GM12874 (cell line): ENCODE measurements around the gene JUP.

Experiments used
- CTCF ChIP-seq: IDR thresholded peaks from 2 replicates; pipeline ENCODE4 v1.5.1; 2011; ENCODE audit warnings: low read depth, mild to moderate bottlenecking, control low read depth, low read length, moderate library complexity; ENCODE audit not compliant: insufficient read depth

The JUP gene

GRCh38 chr17:41786227-41787020 lies at the start of gene JUP:
JUP (minus strand) TSS chr17:41786711; CDS start chr17:41771854, 14,857 bp downstream.
- peak; percentile 64 for TF ChIP-seq CTCF

DNA sequence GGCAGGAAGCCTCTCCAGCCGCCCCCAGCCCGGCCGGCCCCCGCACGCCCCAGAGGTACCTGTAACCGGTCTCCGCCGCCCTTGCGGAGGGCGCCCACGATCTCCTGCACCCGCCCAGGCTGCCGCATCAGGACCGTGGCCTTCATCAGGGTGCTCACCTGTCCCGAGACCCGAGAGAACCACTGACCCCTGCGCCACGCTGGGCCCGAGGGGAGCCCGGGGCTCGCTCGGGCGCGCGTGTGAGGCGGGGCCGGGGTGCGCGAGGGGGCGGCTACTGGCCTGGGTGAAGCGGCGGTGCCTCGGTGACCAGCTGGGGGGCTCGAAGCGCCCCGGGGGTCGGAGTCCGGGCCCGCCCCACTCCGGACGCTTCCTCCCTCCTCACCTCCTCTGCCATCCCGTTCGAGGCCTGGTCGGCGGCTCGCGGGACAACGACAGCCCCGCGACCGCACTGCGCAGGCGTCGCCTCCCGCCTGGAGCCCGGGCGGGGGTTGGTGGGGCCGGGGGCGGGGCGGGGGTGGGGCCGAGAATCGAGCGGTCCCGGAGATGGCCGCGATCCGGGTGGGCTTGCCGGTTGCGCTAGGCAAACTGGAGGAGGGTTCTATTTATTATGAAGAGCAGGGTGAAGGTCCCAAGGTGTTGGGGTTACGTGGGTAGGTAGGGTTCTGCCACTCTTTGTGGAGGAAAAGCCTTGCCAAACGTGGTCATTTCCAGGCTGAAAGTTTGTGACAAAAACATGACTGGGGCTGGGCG lies 49.5 kb upstream of the JUP start, which contains the start of gene NT5C3B:
TSS of gene NT5C3B (minus strand) at position 433 of the 750 bp plus-strand sequence. CDS start at position 394, 39 bp downstream.
- TF ChIP-seq CTCF: no peak

GRCh38 chr17:41835214-41835799 lies 48.8 kb upstream of the JUP start:
- TF ChIP-seq CTCF: no peak

- no peak for TF ChIP-seq CTCF
Observed at GRCh38 chr17:41825175-41825845, 38.8 kb upstream of the JUP start.

DNA sequence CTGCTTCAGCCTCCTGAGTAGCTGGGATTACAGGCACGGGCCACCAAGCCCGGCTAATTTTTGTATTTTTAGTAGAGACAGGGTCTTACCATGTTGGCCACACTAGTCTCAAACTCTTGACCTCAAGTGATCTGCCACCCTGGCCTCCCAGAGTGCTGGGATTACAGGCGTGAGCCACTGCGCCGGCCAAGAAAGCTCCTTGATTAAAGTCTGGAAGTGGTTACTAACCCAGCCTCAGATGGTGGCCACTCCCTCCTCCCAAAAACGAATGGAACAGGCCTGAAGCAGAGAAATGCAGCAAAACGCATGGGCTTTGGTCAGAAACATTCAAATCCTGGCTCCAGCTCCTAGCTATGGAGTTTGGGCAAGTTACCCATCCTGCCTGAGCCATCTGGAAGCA lies 37.6 kb upstream of the JUP start:
- no peak for TF ChIP-seq CTCF

DNA sequence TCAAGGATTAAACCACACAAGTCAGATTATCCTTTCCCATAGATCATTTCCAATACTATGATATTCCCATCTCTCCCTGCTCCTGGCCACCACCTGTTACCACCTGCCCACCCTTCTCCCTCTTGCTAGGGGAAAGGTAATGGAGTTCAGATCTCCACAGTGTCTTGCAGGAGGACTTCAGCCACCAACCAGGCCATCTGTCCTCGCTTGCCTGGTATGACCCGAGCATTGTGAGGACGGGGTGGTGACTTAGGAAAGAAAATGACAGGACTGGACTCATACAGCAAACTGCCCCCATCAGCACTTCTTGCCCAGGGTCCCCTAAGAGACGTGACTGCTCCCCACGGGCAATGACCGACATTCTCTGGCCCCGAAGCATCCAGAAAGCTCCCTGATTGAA lies 37.1 kb upstream of the JUP start:
- no peak for TF ChIP-seq CTCF

GRCh38 chr17:41823141-41823524 lies 36.6 kb upstream of the JUP start:
- TF ChIP-seq CTCF: no peak
